ENCODE data around the gene MAPKAPK5.

The MAPKAPK5 gene

DNA sequence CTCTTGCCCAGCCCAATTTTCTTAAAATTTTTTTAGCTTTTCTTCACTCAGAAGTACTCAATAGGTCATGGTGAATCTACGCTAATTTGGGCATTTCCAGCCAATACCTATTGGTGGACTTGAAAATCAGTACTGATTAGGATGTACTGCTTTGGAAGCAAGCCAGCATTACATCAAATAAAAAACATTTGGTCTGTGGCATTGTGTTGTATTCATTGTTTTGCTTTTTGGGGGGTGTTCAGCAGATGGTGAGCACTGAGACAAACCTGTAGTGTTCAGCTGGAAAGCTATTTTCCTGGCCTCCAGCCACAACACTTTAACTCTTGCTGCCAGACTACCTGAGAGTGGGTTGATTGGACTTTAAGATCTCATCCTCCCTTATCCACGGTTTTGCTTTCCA, 4.0 kb downstream of the MAPKAPK5 start:
- peaks cover 6% of the 10 kb centered on the region for H3K36me3 ChIP-seq (ENCODE audit: control insufficient read depth, insufficient read depth, low read length)
- H3K4me3 ChIP-seq (ENCODE audit: insufficient read depth, low read depth, low read length): no peak overlapping the region
- H3K27ac ChIP-seq (ENCODE audit: insufficient read depth, low read depth, low read length, poor library complexity, severe bottlenecking): no peak overlapping the region
- peaks cover 10% of the 10 kb centered on the region for H3K4me1 ChIP-seq (ENCODE audit: control insufficient read depth, insufficient read depth, low read length)
- 94 to 100% methylated on average over 2 of the region's 2 CpGs for WGBS, 2 experiments
- H3K9me3 ChIP-seq (ENCODE audit: control insufficient read depth, low read length): peaks cover 2% of the 10 kb centered on the region
- H3K27me3 ChIP-seq (ENCODE audit: control insufficient read depth, insufficient read depth, low read length, poor library complexity, severe bottlenecking): no peaks in the 10 kb centered on the region

DNA sequence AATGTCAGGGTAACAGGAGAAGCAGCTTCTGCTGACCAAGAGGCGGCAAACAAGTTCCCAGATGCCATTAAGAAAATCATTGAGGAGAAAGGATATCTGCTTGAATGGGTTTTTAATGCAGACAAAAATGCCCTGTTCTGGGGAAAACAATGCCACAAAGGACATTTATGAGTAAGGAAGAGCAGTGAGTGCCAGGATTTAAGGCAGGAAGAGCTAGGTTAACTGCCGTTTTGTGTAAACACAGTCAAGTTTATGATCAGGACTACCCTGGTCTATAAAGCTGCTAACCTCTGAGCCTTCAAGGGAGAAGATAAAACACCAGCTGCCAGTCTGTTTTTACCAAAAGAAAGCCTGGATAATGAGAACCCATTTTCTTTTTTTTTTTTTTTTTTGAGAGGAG, 8.5 kb downstream of the MAPKAPK5 start:
- H3K36me3 ChIP-seq (ENCODE audit: control insufficient read depth, insufficient read depth, low read length): peaks cover 6% of the 10 kb centered on the region
- WGBS, 2 experiments: 91 to 98% methylated on average over 2 of the region's 2 CpGs
- peaks cover 2% of the 10 kb centered on the region for H3K9me3 ChIP-seq (ENCODE audit: control insufficient read depth, low read length)
- no peak overlapping the region for H3K4me3 ChIP-seq (ENCODE audit: insufficient read depth, low read depth, low read length)
- no peaks in the 10 kb centered on the region for H3K4me1 ChIP-seq (ENCODE audit: control insufficient read depth, insufficient read depth, low read length)
- no peaks in the 10 kb centered on the region for H3K27me3 ChIP-seq (ENCODE audit: control insufficient read depth, insufficient read depth, low read length, poor library complexity, severe bottlenecking)
- no peak overlapping the region for H3K27ac ChIP-seq (ENCODE audit: insufficient read depth, low read depth, low read length, poor library complexity, severe bottlenecking)

DNA sequence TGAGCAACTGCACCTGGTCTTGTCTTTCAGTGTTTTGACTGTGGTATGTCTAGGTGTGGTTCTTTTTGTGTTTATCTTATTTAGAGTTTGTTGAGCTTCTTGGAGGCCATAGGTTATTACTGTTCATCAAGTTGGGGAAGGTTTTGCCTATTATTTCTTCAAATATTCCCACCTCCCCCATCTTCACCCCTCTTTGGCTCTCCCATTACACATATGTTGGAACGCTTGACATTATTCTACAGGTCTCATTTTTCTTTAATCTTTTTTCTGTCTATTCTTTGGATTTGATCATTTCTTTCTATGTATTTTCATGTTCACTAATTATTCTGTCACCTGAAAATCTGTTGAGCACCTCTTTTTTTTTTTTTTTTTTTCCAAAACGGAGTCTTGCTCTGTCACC, 16.2 kb downstream of the MAPKAPK5 start:
- H3K27me3 ChIP-seq (ENCODE audit: control insufficient read depth, insufficient read depth, low read length, poor library complexity, severe bottlenecking): no peaks in the 10 kb centered on the region
- no peaks in the 10 kb centered on the region for H3K9me3 ChIP-seq (ENCODE audit: control insufficient read depth, low read length)
- no peak overlapping the region for H3K4me3 ChIP-seq (ENCODE audit: insufficient read depth, low read depth, low read length)
- WGBS, 2 experiments: 88 to 91% methylated on average over 2 of the region's 2 CpGs
- no peaks in the 10 kb centered on the region for H3K4me1 ChIP-seq (ENCODE audit: control insufficient read depth, insufficient read depth, low read length)
- H3K36me3 ChIP-seq (ENCODE audit: control insufficient read depth, insufficient read depth, low read length): no peaks in the 10 kb centered on the region
- H3K27ac ChIP-seq (ENCODE audit: insufficient read depth, low read depth, low read length, poor library complexity, severe bottlenecking): no peak overlapping the region

DNA sequence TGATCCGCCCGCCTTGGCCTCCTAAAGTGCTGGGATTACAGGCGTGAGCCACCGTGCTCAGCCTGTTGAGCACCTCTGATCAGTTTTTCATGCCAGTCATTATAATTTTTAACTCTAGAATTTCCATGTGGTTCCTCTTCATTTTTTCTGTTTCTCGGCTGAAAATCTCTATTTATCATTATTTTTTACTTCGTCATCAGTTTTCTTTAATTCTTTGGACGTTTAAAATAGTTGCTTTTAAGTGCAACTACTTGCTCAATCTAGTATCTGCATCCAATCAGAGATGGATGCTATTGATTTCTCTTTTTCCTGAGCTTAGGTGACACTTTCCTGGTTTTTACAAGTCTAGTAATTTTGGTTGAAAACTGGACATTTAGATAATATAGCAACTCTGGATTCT, 16.8 kb downstream of the MAPKAPK5 start:
- no peak overlapping the region for H3K27ac ChIP-seq (ENCODE audit: insufficient read depth, low read depth, low read length, poor library complexity, severe bottlenecking)
- no peaks in the 10 kb centered on the region for H3K36me3 ChIP-seq (ENCODE audit: control insufficient read depth, insufficient read depth, low read length)
- no peaks in the 10 kb centered on the region for H3K9me3 ChIP-seq (ENCODE audit: control insufficient read depth, low read length)
- no peak overlapping the region for H3K4me3 ChIP-seq (ENCODE audit: insufficient read depth, low read depth, low read length)
- H3K4me1 ChIP-seq (ENCODE audit: control insufficient read depth, insufficient read depth, low read length): no peaks in the 10 kb centered on the region
- H3K27me3 ChIP-seq (ENCODE audit: control insufficient read depth, insufficient read depth, low read length, poor library complexity, severe bottlenecking): no peaks in the 10 kb centered on the region
- 94 to 96% methylated on average over 7 of the region's 7 CpGs for WGBS, 2 experiments

DNA sequence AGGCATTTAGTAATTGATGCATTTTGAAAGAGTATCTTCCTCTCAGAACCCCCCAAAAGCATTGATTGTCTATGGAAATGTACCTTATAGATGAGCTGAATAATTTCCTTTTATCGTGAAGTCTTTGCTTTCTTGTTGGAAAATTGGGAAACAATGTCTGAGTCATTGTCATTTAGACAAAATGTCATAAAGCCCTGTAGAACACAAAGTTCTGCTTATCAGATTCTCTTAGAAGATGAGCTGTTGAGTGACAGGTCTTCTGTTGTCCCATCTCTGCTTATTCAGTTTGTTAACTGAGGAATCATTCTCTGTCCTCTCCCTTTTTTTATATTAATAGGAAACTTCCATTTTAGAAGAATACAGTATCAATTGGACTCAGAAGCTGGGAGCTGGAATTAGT, 22.9 kb downstream of the MAPKAPK5 start:
- Histone ChIP-seq H3K27ac (ENCODE audit: insufficient read depth, low read depth, low read length, poor library complexity, severe bottlenecking) (no peak overlapping the region), H3K36me3 (ENCODE audit: control insufficient read depth, insufficient read depth, low read length) (peaks cover 8% of the 10 kb centered on the region), H3K4me1 (ENCODE audit: control insufficient read depth, insufficient read depth, low read length) (peaks cover 26% of the 10 kb centered on the region), H3K27me3 (ENCODE audit: control insufficient read depth, insufficient read depth, low read length, poor library complexity, severe bottlenecking) (no peaks in the 10 kb centered on the region), H3K4me3 (ENCODE audit: insufficient read depth, low read depth, low read length) (no peak overlapping the region), H3K9me3 (ENCODE audit: control insufficient read depth, low read length) (no peaks in the 10 kb centered on the region)
- 100% methylated on average over 1 of the region's 1 CpG for WGBS, 2 experiments

DNA sequence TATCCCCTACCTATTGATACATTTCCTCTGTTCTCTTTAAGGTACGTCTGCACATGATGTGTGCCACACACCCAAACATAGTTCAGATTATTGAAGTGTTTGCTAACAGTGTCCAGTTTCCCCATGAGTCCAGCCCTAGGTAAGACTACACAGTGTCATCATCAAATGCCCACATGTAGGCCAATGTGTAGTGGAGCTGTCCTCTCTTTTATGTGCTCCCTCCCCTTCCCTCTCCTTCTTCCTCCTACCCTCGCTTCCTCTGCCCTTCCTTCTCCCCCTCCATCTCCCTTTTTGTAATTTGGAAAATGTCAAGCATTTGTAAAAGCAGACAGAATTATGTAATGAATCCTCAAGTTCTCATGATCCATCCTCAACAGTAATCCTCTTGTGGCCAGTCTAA, 25.5 kb downstream of the MAPKAPK5 start:
- 84 to 90% methylated on average over 2 of the region's 2 CpGs for WGBS, 2 experiments
- no peaks in the 10 kb centered on the region for H3K27me3 ChIP-seq (ENCODE audit: control insufficient read depth, insufficient read depth, low read length, poor library complexity, severe bottlenecking)
- peak overlapping the region; percentile 61 for H3K27ac ChIP-seq (ENCODE audit: insufficient read depth, low read depth, low read length, poor library complexity, severe bottlenecking)
- no peaks in the 10 kb centered on the region for H3K9me3 ChIP-seq (ENCODE audit: control insufficient read depth, low read length)
- H3K36me3 ChIP-seq (ENCODE audit: control insufficient read depth, insufficient read depth, low read length): peaks cover 30% of the 10 kb centered on the region
- peaks cover 27% of the 10 kb centered on the region for H3K4me1 ChIP-seq (ENCODE audit: control insufficient read depth, insufficient read depth, low read length)
- no peak overlapping the region for H3K4me3 ChIP-seq (ENCODE audit: insufficient read depth, low read depth, low read length)

DNA sequence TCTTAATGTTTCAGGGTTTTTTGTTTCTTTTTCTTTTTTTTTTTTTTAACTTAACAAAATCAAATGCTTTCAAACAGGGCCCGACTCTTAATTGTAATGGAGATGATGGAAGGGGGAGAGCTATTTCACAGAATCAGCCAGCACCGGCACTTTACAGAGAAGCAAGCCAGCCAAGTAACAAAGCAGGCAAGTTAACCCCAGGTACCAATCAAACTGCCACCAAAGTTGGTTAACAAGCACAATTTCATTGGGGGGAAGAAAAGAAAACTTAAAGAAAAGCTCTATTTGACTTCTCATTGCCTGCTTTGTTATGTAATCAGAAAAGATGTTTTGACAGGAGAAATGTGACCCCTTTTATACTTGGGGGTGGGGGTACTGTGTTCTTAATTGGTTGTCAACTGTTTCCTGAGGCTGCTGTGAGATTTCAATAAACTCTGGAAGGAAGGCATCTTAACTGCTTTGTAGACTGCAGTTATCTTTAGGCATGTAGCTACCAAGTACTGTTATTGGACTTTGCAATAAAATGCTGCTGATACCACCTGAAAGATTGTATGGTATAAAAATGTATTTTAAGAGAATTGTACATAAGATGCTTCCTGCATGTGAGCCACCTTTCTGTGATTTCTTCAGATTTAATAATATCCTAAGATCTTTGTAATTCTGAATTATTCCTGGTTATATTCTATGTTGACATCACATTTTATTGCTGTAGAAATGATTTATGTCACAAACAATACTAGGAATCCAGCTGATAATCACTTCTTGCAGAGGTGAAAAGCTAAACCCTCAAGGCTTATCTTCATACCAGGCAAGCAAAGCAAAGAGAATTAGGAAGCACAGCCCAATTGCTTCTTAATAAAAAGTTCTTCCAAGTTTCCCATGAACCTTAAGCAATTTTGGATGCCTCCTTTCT, 26.9 kb downstream of the MAPKAPK5 start:
- Histone ChIP-seq H3K36me3 (ENCODE audit: control insufficient read depth, insufficient read depth, low read length) (peaks cover 31% of the 10 kb centered on the region), H3K27me3 (ENCODE audit: control insufficient read depth, insufficient read depth, low read length, poor library complexity, severe bottlenecking) (no peaks in the 10 kb centered on the region), H3K4me1 (ENCODE audit: control insufficient read depth, insufficient read depth, low read length) (peaks cover 27% of the 10 kb centered on the region), H3K4me3 (ENCODE audit: insufficient read depth, low read depth, low read length) (no peak overlapping the region), H3K9me3 (ENCODE audit: control insufficient read depth, low read length) (no peaks in the 10 kb centered on the region), H3K27ac (ENCODE audit: insufficient read depth, low read depth, low read length, poor library complexity, severe bottlenecking) (peak overlapping the region; percentile 61)
- WGBS, 2 experiments: 3 to 6% methylated on average over 2 of the region's 2 CpGs

DNA sequence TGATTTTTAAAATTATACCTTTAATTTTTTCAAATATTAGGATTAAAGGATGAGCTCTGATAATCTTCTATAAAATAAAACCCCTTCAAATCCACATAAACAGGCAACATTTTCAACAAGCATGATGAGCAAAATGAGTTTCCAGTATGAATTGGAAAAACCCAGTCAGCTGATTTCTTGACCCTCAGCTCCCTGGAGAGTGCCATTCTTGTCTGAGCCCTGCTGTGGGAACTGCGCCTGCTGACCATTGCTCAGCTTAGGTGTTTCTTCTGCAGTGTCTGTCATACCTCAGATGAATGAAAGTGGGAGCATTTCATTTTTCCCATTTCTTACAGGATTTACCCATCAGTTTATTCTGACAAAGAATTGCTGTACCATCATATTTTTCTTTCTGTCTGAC, 27.6 kb downstream of the MAPKAPK5 start:
- WGBS, 2 experiments: 31 to 64% methylated on average over 1 of the region's 1 CpG
- peaks cover 27% of the 10 kb centered on the region for H3K4me1 ChIP-seq (ENCODE audit: control insufficient read depth, insufficient read depth, low read length)
- H3K4me3 ChIP-seq (ENCODE audit: insufficient read depth, low read depth, low read length): no peak overlapping the region
- H3K9me3 ChIP-seq (ENCODE audit: control insufficient read depth, low read length): no peaks in the 10 kb centered on the region
- H3K27ac ChIP-seq (ENCODE audit: insufficient read depth, low read depth, low read length, poor library complexity, severe bottlenecking): peak overlapping the region; percentile 61
- H3K36me3 ChIP-seq (ENCODE audit: control insufficient read depth, insufficient read depth, low read length): peaks cover 31% of the 10 kb centered on the region
- H3K27me3 ChIP-seq (ENCODE audit: control insufficient read depth, insufficient read depth, low read length, poor library complexity, severe bottlenecking): no peaks in the 10 kb centered on the region

DNA sequence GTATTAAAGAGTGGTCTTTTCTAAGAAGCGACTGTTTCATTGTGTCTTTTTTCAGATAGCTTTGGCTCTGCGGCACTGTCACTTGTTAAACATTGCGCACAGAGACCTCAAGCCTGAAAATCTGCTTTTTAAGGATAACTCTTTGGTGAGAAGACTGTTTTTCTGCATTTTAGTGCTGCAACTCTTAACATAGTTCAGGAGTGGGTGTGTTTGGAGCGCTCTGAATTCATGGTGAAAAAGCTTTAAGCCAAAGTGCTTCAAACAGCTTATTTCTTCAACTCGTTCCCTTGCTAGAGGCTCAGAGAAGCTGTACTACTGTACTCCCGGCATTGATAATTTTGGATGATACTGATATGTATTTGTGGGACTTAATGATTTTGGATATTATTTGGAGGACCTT, 28.2 kb downstream of the MAPKAPK5 start:
- Histone ChIP-seq H3K4me3 (ENCODE audit: insufficient read depth, low read depth, low read length) (no peak overlapping the region), H3K4me1 (ENCODE audit: control insufficient read depth, insufficient read depth, low read length) (peaks cover 27% of the 10 kb centered on the region), H3K36me3 (ENCODE audit: control insufficient read depth, insufficient read depth, low read length) (peaks cover 31% of the 10 kb centered on the region), H3K27ac (ENCODE audit: insufficient read depth, low read depth, low read length, poor library complexity, severe bottlenecking) (no peak overlapping the region), H3K9me3 (ENCODE audit: control insufficient read depth, low read length) (no peaks in the 10 kb centered on the region), H3K27me3 (ENCODE audit: control insufficient read depth, insufficient read depth, low read length, poor library complexity, severe bottlenecking) (no peaks in the 10 kb centered on the region)
- 93 to 95% methylated on average over 6 of the region's 6 CpGs for WGBS, 2 experiments

DNA sequence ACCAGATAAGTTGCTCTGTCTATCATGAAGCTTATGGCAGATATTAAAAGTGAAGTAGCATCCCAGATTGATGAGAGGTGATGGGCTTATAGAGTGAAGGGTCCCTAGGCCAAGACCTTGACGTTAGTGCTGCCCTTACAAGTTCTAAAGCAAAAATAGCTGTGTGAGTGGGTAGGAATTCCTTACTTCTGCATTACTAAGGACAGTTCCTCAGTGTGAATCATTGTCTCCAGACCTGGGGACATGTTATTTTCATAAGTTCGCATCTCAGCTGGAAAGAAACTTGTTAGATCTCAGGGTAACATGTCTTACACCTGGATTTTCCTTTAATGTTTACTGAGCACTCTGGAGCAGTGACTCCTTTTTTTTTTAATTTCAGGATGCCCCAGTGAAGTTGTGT, 28.7 kb downstream of the MAPKAPK5 start:
- Histone ChIP-seq H3K27me3 (ENCODE audit: control insufficient read depth, insufficient read depth, low read length, poor library complexity, severe bottlenecking) (no peaks in the 10 kb centered on the region), H3K4me3 (ENCODE audit: insufficient read depth, low read depth, low read length) (no peak overlapping the region), H3K9me3 (ENCODE audit: control insufficient read depth, low read length) (no peaks in the 10 kb centered on the region), H3K36me3 (ENCODE audit: control insufficient read depth, insufficient read depth, low read length) (peaks cover 31% of the 10 kb centered on the region), H3K4me1 (ENCODE audit: control insufficient read depth, insufficient read depth, low read length) (peaks cover 27% of the 10 kb centered on the region), H3K27ac (ENCODE audit: insufficient read depth, low read depth, low read length, poor library complexity, severe bottlenecking) (no peak overlapping the region)
- 92 to 95% methylated on average over 2 of the region's 2 CpGs for WGBS, 2 experiments

Data from ectodermal cell (in vitro differentiated cells).